Heart right ventricle (tissue), 16 donors: ENCODE results near the gene HOXB9. TPM values are rescaled to one million over a fixed set of nuclear protein-coding genes. Genes with fewer than 3 reads are reported as not detected.

Source experiments
- ATAC-seq, 8 donors: fragments of 200-7000 bp; cut with Tn5 transposase; one replicate each; pipeline ENCODE4 v1.9.1; 2020; ENCODE audit warnings: mild to moderate bottlenecking in 8 of 8, moderate library complexity in 8 of 8, moderate number of reproducible peaks in 1 of 8
- DNase-seq, 2 donors: peaks; one replicate each; pipeline ENCODE4 v3.0.0-alpha.2; 2020
- H3K27ac ChIP-seq, 10 donors: fragments of 200-600 bp; sonication (generic) in 2 of 10; one replicate each; pipeline versions ENCODE4 v1.5.0 to v1.8.0; 2020 to 2022; ENCODE audit warnings: mild to moderate bottlenecking in 3 of 10
- H3K27me3 ChIP-seq, 7 donors: fragments of 200-600 bp; one replicate each; pipeline ENCODE4 v1.8.0; 2021 to 2022; ENCODE audit warnings: mild to moderate bottlenecking in 2 of 7
- H3K36me3 ChIP-seq, 9 donors: fragments of 200-600 bp; sonication (generic) in 1 of 9; one replicate each; pipeline versions ENCODE4 v1.5.0 to v1.8.0; 2020 to 2022; ENCODE audit warnings: mild to moderate bottlenecking in 2 of 9
- H3K4me1 ChIP-seq, 9 donors: fragments of 200-600 bp; sonication (generic) in 1 of 9; one replicate each; pipeline versions ENCODE4 v1.5.0 to v1.8.0; 2020 to 2022; ENCODE audit warnings: mild to moderate bottlenecking in 4 of 9
- H3K4me3 ChIP-seq, 10 donors: fragments of 200-600 bp; sonication (generic) in 2 of 10; one replicate each; pipeline versions ENCODE4 v1.5.0 to v1.8.0; 2020 to 2022; ENCODE audit warnings: mild to moderate bottlenecking in 7 of 10, moderate library complexity in 2 of 10
- H3K9me3 ChIP-seq, 11 donors: fragments of 200-600 bp in 10 of 11; sonication (generic) in 2 of 11; one replicate each; pipeline versions ENCODE4 v1.5.0 to v1.8.0; 2013 to 2022; ENCODE audit warnings: mild to moderate bottlenecking in 2 of 11, control low read depth in 1 of 11, moderate library complexity in 1 of 11
- WGBS, 2 donors: extraction: QIAGEN DNeasy Blood & Tissue Kit; methylation state at CpG; one replicate each; pipeline ENCODE4 v1.1.7; 2013; ENCODE audit warnings: inconsistent platforms in 1 of 2; 5-methylcytosine and 5-hydroxymethylcytosine counted together
- intact Hi-C, 10 donors: fragments of 100-400 bp; cut with DNase I; formaldehyde crosslinking; loops; one replicate each; pipeline versions ENCODE4 v1.11.1 to v1.14.2; 2022
- polyA plus RNA-seq, 2 donors: library from polyadenylated mRNA; stranded (reverse); fragments of 200-250 nt; gene quantifications; one replicate each; pipeline ENCODE4 v1.2.3, GENCODE V29; 2013
- total RNA-seq, 10 donors: library from RNA; stranded (reverse); fragmentation: NEBNext Ultra II Directional in 3 of 10; extraction: Animal tissue kit (Norgen Biotek cat#: 25700) in 3 of 10; gene quantifications; one replicate each; pipeline versions ENCODE4 v1.2.1 to v1.2.4, GENCODE V29; 2021 to 2023
- TF ChIP-seq, protein P1 (sequence below), 9 donors: fragments of 200-600 bp; sonication (generic) in 2 of 9; IDR thresholded peaks; one replicate each; pipeline versions ENCODE4 v1.5.0 to v1.8.0; 2021 to 2022; ENCODE audit warnings: antibody characterized with exemption in 9 of 9, mild to moderate bottlenecking in 5 of 9, moderate library complexity in 1 of 9
- donor health status: Arrhythmogenic right ventricular cardiomyopathy.
- donor health status: ischemic (EF 13 %, LVEDD 7.1; RV severe dilation, severe dysfunction).
- donor health status: healthy with polysubstance abuse.
- donor health status: DM: no; HTN: yes; CAD: no.
- donor health status: DM: no; HTN: no; CAD: no.
- donor health status: ischemic (EF 25% LVEDD 6.9; RV normal size, moderate dysfunction).
- donor health status: ischemic (EF 25% LVEDD 5.7; RV mildly dilated, moderate dysfunction).
- donor health status: healthy.
- donor health status: DM: yes; HTN: yes; CAD: no.
- donor health status: Ischemic cardiomyopathy.
- donor health status: ischemic (EF 35%, LVEDD 5.7; RV mildly dilated, moderate dysfunction).
- donor health status: nonischemic (EF 11% LVEDD 7.7; RV severe dilation, severe dysfunction).
- donor health status: DM: yes; HTN: yes; CAD: no.
- donor health status: PGD.
- donor health status: ischemic (EF 29% LVEDD 5.4; RV normal size, mild dysfunction).
- donor health status: nonischemic (EF 23%, LVEDD 6.1; RV moderate dilation, normal function).

The HOXB9 gene
- total and polyA plus RNA-seq, 12 donors: not detected

DNA sequence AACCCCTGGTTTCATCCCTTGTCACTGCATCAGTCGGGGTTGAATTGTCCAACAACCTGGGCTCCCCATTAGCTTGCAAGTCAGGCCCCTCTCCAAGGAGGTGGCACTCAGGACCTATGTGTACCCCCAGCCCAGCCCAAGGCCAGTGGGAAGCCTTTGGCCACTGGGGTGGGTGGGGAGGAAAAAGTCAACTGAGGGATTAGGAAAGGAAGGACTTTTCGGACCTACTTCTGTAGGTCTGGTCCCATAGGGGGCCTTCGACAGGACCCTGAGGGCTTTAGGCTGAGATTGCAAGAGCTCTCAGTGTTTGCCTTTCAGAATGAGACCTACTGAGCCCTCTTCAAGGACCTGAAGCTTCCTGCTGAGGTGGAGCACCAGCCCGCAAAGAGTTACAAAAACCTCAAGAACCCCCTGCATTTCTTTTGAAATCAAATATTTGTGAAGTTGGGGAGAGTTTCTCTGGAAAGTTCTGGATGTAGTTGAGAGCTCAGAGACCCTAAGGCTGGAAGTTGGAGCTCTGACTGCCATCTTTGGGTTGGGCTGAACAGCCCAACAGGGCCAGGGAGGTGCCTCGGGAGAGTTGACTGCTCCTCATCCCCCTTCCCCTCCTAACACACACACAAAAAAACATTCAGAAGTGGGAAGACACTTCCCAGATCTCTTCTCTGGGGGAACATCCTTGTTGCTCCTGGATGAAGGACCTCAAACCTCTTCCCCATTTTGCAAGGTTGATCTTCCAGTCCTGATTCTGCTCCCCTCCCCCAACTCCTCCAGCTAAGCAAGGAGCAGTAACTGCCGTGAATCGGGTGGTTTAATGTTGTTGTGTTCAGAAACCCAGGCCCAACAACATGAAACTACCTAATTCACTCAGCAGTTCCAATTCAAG lies 5.8 kb upstream of the HOXB9 start:
- Histone ChIP-seq H3K27me3 (peaks cover 79 to 100% (median 100%) of the 10 kb centered on the region in 7 donors), H3K27ac (no peak overlapping the region), H3K4me3 (no peak overlapping the region), H3K9me3 (no peaks in the 10 kb centered on the region), H3K36me3 (no peaks in the 10 kb centered on the region), H3K4me1 (peaks cover 0 to 15% (median 3%) of the 10 kb centered on the region in 9 donors)
- intact Hi-C loops: no loop called here
- TF ChIP-seq, protein P1, sequence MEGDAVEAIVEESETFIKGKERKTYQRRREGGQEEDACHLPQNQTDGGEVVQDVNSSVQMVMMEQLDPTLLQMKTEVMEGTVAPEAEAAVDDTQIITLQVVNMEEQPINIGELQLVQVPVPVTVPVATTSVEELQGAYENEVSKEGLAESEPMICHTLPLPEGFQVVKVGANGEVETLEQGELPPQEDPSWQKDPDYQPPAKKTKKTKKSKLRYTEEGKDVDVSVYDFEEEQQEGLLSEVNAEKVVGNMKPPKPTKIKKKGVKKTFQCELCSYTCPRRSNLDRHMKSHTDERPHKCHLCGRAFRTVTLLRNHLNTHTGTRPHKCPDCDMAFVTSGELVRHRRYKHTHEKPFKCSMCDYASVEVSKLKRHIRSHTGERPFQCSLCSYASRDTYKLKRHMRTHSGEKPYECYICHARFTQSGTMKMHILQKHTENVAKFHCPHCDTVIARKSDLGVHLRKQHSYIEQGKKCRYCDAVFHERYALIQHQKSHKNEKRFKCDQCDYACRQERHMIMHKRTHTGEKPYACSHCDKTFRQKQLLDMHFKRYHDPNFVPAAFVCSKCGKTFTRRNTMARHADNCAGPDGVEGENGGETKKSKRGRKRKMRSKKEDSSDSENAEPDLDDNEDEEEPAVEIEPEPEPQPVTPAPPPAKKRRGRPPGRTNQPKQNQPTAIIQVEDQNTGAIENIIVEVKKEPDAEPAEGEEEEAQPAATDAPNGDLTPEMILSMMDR (IDR thresholded peaks at IDR 0.05): no peak
- WGBS, 2 donors: 16% methylated on average over 7 of the region's 7 CpGs
- DNase-seq (no peak), ATAC-seq (no peak)

DNA sequence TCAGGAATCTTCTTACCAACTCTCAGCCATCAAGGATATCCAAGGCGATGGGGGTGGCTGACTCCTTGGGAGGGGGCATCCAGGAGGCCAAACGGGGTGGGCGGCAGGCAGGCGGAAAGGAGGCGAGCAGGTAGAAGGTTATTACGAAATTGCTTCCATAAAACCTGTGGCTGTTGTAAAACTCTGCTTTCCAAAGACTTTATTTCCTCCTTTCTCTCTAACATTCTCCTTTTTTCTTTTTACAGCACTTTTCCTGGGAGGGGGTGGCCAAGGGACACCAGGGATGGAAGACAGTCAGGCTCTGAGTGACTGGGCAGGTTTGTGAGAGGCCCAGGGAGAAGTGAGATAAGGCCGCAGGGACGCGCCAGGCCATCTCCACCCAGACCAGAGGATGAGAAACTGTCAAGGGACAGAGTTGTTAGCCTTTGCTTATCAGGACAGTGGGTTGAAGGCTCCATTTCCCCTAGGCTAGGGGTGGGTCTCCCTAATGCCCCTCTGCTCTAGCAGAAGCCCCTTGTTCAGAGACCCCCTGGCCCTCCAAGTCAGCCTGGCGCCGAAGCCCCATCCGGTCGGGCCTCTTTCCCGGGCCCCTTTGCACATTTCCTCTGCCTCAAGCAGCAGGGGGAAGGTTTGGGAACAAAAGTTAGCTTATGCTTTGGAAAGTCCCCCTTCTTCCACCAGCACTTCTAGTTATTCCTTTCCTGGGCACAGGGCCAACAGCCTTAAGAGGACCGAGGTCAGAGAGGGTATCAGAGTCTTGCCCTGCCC lies 5.0 kb upstream of the HOXB9 start:
- H3K27me3 ChIP-seq: peaks cover 79 to 100% (median 100%) of the 10 kb centered on the region in 7 donors

DNA sequence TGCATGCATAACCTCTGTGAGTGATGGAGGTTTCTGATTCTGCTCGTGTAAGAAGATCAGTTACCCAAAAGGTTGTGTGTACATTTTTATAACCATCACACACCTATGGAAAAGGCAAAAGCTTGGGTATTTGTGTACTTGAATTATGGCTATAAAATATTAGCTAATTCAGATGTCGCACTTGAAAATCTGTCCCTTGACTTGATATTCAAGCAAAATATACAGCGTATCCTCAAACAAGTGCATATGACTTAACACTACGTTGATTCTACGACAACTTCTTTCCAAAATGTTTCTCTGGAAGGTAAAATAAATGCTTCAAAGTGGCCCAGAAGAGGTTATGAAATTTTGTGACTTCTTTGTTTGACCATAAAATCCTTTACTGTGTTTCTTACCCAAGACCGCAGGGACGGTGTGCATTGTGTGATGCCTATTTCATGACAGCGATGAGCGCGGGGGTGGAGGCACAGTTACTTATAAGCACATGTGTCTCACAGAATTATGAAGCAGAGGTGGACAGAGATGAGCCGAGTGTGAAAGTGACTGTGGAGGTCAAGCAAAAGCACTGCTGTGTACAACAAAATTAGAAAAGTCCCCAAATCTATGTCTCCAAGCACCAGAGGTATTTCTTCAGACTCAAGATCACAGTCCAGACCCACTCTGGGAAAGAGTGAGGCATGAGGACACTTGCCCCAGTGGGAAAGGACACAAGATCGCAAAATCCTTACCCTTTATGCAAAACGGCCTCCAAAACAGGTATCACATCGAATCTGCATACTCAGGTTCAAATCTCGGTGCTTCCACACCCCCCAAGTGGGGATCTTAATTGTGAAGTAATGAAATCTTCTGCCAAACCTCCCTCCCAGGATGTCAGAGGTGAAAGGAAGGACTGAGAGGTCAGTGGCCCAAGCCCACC lies 4.1 kb upstream of the HOXB9 start:
- no peak for DNase-seq
- WGBS, 2 donors: 23 to 26% methylated on average over 15 of the region's 15 CpGs

More for the DNA sequence above, 5.0 kb upstream of the HOXB9 start:
- DNase-seq: no peak
- TF ChIP-seq, protein P1 (IDR thresholded peaks at IDR 0.05): no peak
- ATAC-seq: no peak
- Histone ChIP-seq H3K4me3 (no peak overlapping the region), H3K27ac (no peak overlapping the region), H3K36me3 (no peaks in the 10 kb centered on the region), H3K9me3 (no peaks in the 10 kb centered on the region), H3K4me1 (peaks cover 0 to 23% (median 11%) of the 10 kb centered on the region in 9 donors)
- 11 to 13% methylated on average over 15 of the region's 15 CpGs for WGBS, 2 donors
- intact Hi-C loops: no loop called here

More for the DNA sequence above, 4.1 kb upstream of the HOXB9 start:
- intact Hi-C loops: no loop called here
- Histone ChIP-seq H3K27ac (no peak overlapping the region), H3K4me1 (peaks cover 5 to 31% (median 19%) of the 10 kb centered on the region in 9 donors), H3K27me3 (peaks cover 72 to 100% (median 100%) of the 10 kb centered on the region in 7 donors), H3K36me3 (no peaks in the 10 kb centered on the region), H3K9me3 (no peaks in the 10 kb centered on the region), H3K4me3 (no peak overlapping the region)
- ATAC-seq: no peak
- TF ChIP-seq, protein P1 (IDR thresholded peaks at IDR 0.05): no peak
